WTC11 (cell line): Measurements from ENCODE around the gene CYB5D1. TPM values are rescaled to one million over a fixed set of nuclear protein-coding genes. Genes with fewer than 3 reads are reported as not detected.

ENCODE experiments used
- ATAC-seq: fragments of 200-7000 bp; cut with Tn5 transposase; 2 replicates; pipeline ENCODE4 v1.10.0; 2021; ENCODE audit warnings: mild to moderate bottlenecking, moderate library complexity
- CTCF ChIA-PET: fragments of 300-600 bp; sonication (Branson Sonifier 250); formaldehyde crosslinking; loops from one replicate; lab custom pipeline; 2021; ENCODE audit warnings: antibody characterized with exemption; lab: Charles Lee
- POLR2A ChIA-PET: fragments of 350-600 bp; sonication (Branson Sonifier 250); formaldehyde crosslinking; loops from one replicate; lab custom pipeline; 2021; ENCODE audit warnings: antibody characterized with exemption; lab: Charles Lee
- DNase-seq: peaks from one replicate; pipeline ENCODE4 v3.0.0; 2021; ENCODE audit warnings: low spot score
- H3K27ac Mint-ChIP-seq: 2 replicates; pipeline ENCODE4 v1.8.0; 2021; ENCODE audit warnings: mixed read lengths
- H3K27me3 Mint-ChIP-seq: 2 replicates; pipeline ENCODE4 v1.8.0; 2021; ENCODE audit warnings: low read depth, mild to moderate bottlenecking, moderate library complexity, mixed read lengths
- H3K36me3 Mint-ChIP-seq: 2 replicates; pipeline ENCODE4 v1.8.0; 2021; ENCODE audit warnings: mixed read lengths
- H3K4me1 Mint-ChIP-seq: 2 replicates; pipeline ENCODE4 v1.8.0; 2022; ENCODE audit warnings: mixed read lengths
- H3K4me3 Mint-ChIP-seq: 2 replicates; pipeline ENCODE4 v1.8.0; 2021; ENCODE audit warnings: mild to moderate bottlenecking, moderate library complexity, mixed read lengths
- H3K9me3 Mint-ChIP-seq: 2 replicates; pipeline ENCODE4 v1.8.0; 2021; ENCODE audit warnings: mixed read lengths
- ATF1 ChIP-seq: sonication (generic); formaldehyde crosslinking; IDR thresholded peaks from 2 replicates; pipeline ENCODE4 v1.8.1; 2023; ENCODE audit warnings: mild to moderate bottlenecking, moderate library complexity, missing genetic modification reagents
- ELF4 ChIP-seq: sonication (generic); formaldehyde crosslinking; IDR thresholded peaks from 2 replicates; pipeline ENCODE4 v1.8.1; 2022; ENCODE audit warnings: low read depth, mild to moderate bottlenecking, moderate library complexity, missing genetic modification reagents
- ETV6 ChIP-seq: sonication (generic); formaldehyde crosslinking; IDR thresholded peaks from 2 replicates; pipeline ENCODE4 v1.8.1; 2022; ENCODE audit warnings: mild to moderate bottlenecking, missing genetic modification reagents
- GABPB1 ChIP-seq: sonication (generic); formaldehyde crosslinking; IDR thresholded peaks from 2 replicates; pipeline ENCODE4 v1.8.1; 2023; ENCODE audit warnings: mild to moderate bottlenecking, missing genetic modification reagents
- GTF2I ChIP-seq: fragments of 250-450 bp; sonication (Bioruptor Pico); conservative IDR thresholded peaks from 2 replicates; pipeline ENCODE4 v1.4.0; 2021; ENCODE audit warnings: mild to moderate bottlenecking
- JUN ChIP-seq: sonication (generic); formaldehyde crosslinking; IDR thresholded peaks from 2 replicates; pipeline ENCODE4 v1.8.0; 2023; ENCODE audit warnings: mild to moderate bottlenecking, missing genetic modification reagents
- RORB ChIP-seq: fragments of 250-450 bp; sonication (Bioruptor Pico); IDR thresholded peaks from 2 replicates; pipeline ENCODE4 v1.9.0; 2021; ENCODE audit warnings: mild to moderate bottlenecking
- SOX15 ChIP-seq: fragments of 250-450 bp; sonication (Bioruptor Pico); IDR thresholded peaks from 2 replicates; pipeline ENCODE4 v1.9.0; 2021; ENCODE audit warnings: mild to moderate bottlenecking
- TEAD1 ChIP-seq: sonication (generic); formaldehyde crosslinking; IDR thresholded peaks from 2 replicates; pipeline ENCODE4 v1.8.0; 2022; ENCODE audit warnings: mild to moderate bottlenecking, missing genetic modification reagents
- TP53 ChIP-seq: sonication (generic); formaldehyde crosslinking; IDR thresholded peaks from 2 replicates; pipeline ENCODE4 v1.8.1; 2023; ENCODE audit warnings: mild to moderate bottlenecking, missing genetic modification reagents
- ZNF396 ChIP-seq: fragments of 250-450 bp; sonication (Bioruptor Pico); IDR thresholded peaks from 2 replicates; pipeline ENCODE4 v1.8.0; 2021; ENCODE audit warnings: mild to moderate bottlenecking, moderate library complexity, borderline replicate concordance
- ZNF416 ChIP-seq: fragments of 250-450 bp; sonication (Bioruptor Pico); IDR thresholded peaks from 2 replicates; pipeline ENCODE4 v1.9.0; 2021; ENCODE audit warnings: mild to moderate bottlenecking, inconsistent platforms
- total RNA-seq: library from RNA; stranded (reverse); gene quantifications from 3 replicates; pipeline ENCODE4 v1.2.3, GENCODE V29; 2021
- TF ChIP-seq, protein P1 (sequence below): sonication (generic); formaldehyde crosslinking; IDR thresholded peaks from 2 replicates; pipeline ENCODE4 v1.8.1; 2022; ENCODE audit warnings: mild to moderate bottlenecking, moderate library complexity, missing genetic modification reagents
- TF ChIP-seq, protein P2 (sequence below): sonication (generic); formaldehyde crosslinking; IDR thresholded peaks from 2 replicates; pipeline ENCODE4 v1.8.0; 2022; ENCODE audit warnings: mild to moderate bottlenecking, missing genetic modification reagents
- TF ChIP-seq, protein P3 (sequence below): sonication (generic); formaldehyde crosslinking; IDR thresholded peaks from 2 replicates; pipeline ENCODE4 v1.8.1; 2023; ENCODE audit warnings: mild to moderate bottlenecking, missing genetic modification reagents, borderline replicate concordance
- TF ChIP-seq, protein P4 (sequence below): sonication (generic); formaldehyde crosslinking; IDR thresholded peaks from 2 replicates; pipeline ENCODE4 v1.8.1; 2022; ENCODE audit warnings: mild to moderate bottlenecking, missing genetic modification reagents, moderate library complexity, borderline replicate concordance
- TF ChIP-seq, protein P5 (sequence below): sonication (generic); formaldehyde crosslinking; IDR thresholded peaks from 2 replicates; pipeline ENCODE4 v1.8.0; 2022; ENCODE audit warnings: mild to moderate bottlenecking, missing genetic modification reagents
- TF ChIP-seq, protein P6 (sequence below): sonication (generic); formaldehyde crosslinking; IDR thresholded peaks from 2 replicates; pipeline ENCODE4 v1.8.1; 2022; ENCODE audit warnings: low read depth, missing genetic modification reagents, borderline replicate concordance

The CYB5D1 gene
- total RNA-seq, 1 experiment from 2014 or later, result 15.2 TPM

DNA sequence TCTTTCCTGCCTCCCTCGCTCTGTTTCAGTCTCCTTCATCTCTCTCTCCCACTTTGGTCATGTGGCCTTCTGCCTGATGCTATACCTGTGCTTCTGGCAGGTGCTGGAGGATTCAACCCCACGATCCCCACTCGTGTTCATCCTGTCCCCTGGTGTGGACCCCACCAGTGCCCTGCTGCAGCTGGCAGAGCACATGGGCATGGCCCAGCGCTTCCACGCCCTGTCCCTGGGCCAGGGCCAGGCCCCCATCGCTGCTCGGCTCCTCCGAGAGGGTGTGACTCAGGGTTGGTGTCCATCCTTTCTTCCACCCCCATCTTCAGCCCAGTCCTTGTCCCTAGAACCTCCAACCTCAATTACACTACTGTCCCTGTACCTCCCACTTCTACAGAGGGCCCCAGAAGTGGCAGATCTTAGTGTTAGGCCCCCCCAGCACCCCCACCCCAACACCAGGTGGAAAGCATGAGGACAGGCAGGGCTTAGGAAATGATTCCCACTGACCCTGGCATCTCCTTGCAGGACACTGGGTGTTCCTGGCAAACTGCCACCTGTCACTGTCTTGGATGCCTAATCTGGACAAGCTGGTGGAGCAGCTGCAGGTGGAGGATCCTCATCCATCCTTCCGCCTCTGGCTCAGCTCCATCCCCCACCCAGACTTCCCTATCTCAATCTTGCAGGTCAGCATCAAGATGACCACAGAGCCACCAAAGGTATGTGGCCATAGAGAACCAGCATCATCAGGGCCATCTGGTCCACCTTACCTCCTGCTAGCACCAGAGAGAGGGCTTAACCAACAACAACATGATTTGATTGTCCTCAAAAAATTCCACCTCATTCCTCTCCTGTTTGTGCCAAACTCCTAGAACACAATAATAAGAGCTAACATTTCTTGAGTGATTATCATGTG is 33.5 kb upstream of the CYB5D1 start:
- Mint-ChIP-seq H3K4me1 (peaks cover 12% of the 10 kb centered on the region), H3K4me3 (no peak overlapping the region), H3K36me3 (no peaks in the 10 kb centered on the region), H3K27ac (no peak overlapping the region), H3K27me3 (peaks cover 50% of the 10 kb centered on the region), H3K9me3 (no peaks in the 10 kb centered on the region)
- ChIA-PET POLR2A (no interaction called here), CTCF (interaction anchor here (0.5 to 4.1 kb wide), 17 partner anchors 7 to 890 kb away, joined by 3 to 62 read pairs (median 4); partner anchors contain the start of genes CYB5D1, GUCY2D, KDM6B and NAA38)
- ATAC-seq, result no peak
- no peak for DNase-seq
- TF ChIP-seq, protein P1, sequence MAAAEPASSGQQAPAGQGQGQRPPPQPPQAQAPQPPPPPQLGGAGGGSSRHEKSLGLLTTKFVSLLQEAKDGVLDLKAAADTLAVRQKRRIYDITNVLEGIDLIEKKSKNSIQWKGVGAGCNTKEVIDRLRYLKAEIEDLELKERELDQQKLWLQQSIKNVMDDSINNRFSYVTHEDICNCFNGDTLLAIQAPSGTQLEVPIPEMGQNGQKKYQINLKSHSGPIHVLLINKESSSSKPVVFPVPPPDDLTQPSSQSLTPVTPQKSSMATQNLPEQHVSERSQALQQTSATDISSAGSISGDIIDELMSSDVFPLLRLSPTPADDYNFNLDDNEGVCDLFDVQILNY (CRISPR knock-in tag), result no peak
- TF ChIP-seq GABPB1 (CRISPR knock-in tag) (no peak), ZNF396 (CRISPR knock-in tag) (no peak), RORB (CRISPR knock-in tag) (no peak), GTF2I (no peak), TEAD1 (no peak), SOX15 (CRISPR knock-in tag) (no peak), JUN (CRISPR knock-in tag) (no peak)
- TF ChIP-seq, protein P2, sequence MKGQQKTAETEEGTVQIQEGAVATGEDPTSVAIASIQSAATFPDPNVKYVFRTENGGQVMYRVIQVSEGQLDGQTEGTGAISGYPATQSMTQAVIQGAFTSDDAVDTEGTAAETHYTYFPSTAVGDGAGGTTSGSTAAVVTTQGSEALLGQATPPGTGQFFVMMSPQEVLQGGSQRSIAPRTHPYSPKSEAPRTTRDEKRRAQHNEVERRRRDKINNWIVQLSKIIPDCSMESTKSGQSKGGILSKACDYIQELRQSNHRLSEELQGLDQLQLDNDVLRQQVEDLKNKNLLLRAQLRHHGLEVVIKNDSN (CRISPR knock-in tag), result no peak
- TF ChIP-seq, protein P3, sequence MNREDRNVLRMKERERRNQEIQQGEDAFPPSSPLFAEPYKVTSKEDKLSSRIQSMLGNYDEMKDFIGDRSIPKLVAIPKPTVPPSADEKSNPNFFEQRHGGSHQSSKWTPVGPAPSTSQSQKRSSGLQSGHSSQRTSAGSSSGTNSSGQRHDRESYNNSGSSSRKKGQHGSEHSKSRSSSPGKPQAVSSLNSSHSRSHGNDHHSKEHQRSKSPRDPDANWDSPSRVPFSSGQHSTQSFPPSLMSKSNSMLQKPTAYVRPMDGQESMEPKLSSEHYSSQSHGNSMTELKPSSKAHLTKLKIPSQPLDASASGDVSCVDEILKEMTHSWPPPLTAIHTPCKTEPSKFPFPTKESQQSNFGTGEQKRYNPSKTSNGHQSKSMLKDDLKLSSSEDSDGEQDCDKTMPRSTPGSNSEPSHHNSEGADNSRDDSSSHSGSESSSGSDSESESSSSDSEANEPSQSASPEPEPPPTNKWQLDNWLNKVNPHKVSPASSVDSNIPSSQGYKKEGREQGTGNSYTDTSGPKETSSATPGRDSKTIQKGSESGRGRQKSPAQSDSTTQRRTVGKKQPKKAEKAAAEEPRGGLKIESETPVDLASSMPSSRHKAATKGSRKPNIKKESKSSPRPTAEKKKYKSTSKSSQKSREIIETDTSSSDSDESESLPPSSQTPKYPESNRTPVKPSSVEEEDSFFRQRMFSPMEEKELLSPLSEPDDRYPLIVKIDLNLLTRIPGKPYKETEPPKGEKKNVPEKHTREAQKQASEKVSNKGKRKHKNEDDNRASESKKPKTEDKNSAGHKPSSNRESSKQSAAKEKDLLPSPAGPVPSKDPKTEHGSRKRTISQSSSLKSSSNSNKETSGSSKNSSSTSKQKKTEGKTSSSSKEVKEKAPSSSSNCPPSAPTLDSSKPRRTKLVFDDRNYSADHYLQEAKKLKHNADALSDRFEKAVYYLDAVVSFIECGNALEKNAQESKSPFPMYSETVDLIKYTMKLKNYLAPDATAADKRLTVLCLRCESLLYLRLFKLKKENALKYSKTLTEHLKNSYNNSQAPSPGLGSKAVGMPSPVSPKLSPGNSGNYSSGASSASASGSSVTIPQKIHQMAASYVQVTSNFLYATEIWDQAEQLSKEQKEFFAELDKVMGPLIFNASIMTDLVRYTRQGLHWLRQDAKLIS, result no peak
- TF ChIP-seq, protein P4, sequence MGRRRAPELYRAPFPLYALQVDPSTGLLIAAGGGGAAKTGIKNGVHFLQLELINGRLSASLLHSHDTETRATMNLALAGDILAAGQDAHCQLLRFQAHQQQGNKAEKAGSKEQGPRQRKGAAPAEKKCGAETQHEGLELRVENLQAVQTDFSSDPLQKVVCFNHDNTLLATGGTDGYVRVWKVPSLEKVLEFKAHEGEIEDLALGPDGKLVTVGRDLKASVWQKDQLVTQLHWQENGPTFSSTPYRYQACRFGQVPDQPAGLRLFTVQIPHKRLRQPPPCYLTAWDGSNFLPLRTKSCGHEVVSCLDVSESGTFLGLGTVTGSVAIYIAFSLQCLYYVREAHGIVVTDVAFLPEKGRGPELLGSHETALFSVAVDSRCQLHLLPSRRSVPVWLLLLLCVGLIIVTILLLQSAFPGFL (CRISPR knock-in tag), result no peak

DNA sequence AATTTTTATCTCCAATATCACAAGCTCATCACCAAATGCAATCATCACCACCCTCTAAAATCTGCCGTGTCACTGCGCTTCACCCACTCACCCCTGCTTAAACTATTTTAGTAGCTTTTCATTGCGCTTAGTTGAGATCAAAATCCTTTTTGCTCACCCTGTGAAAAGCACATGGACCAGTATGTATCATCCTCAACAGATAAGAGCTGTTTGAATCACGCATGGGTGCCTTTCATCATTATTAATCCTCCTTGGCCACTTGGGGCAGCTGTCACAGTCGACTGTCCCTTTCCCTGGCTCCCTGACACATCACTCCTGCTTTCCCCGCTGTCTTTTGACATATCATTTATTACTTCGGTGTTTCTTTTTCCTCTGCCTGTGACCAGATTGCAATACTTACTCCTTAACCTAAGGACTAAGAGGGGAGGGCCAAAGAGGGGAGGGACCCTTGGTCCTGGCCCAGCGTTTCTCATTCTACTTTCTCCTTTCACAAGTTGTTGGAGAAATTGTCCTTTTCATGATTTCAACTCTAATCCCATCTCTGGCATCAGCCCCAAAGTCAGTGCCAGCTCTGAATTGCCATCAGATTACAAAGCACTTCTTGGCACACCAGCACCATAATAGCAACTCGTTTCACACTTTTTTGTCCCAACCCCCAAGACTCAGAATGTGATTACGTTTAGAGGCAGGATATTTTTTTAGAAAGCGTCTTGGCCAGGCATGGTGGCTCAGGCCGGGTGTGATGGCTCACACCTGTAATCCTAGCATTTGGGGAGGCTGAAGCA is 32.4 kb upstream of the CYB5D1 start:
- Mint-ChIP-seq H3K9me3 (no peaks in the 10 kb centered on the region), H3K36me3 (no peaks in the 10 kb centered on the region), H3K27me3 (peaks cover 60% of the 10 kb centered on the region), H3K27ac (no peak overlapping the region), H3K4me3 (no peak overlapping the region), H3K4me1 (peaks cover 12% of the 10 kb centered on the region)
- DNase-seq, result no peak
- ATAC-seq, result no peak
- CTCF ChIA-PET, result interaction anchor here (0.5 to 4.1 kb wide), 17 partner anchors 8 to 889 kb away, joined by 3 to 62 read pairs (median 4); partner anchors contain the start of genes CYB5D1, GUCY2D, KDM6B and NAA38
- POLR2A ChIA-PET, result no interaction called here
- TF ChIP-seq, protein P5, sequence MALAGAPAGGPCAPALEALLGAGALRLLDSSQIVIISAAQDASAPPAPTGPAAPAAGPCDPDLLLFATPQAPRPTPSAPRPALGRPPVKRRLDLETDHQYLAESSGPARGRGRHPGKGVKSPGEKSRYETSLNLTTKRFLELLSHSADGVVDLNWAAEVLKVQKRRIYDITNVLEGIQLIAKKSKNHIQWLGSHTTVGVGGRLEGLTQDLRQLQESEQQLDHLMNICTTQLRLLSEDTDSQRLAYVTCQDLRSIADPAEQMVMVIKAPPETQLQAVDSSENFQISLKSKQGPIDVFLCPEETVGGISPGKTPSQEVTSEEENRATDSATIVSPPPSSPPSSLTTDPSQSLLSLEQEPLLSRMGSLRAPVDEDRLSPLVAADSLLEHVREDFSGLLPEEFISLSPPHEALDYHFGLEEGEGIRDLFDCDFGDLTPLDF (CRISPR knock-in tag), result no peak
- no peak for TF ChIP-seq TP53 (CRISPR knock-in tag)
- no peak for TF ChIP-seq ATF1 (CRISPR knock-in tag)
- TF ChIP-seq, protein P6, sequence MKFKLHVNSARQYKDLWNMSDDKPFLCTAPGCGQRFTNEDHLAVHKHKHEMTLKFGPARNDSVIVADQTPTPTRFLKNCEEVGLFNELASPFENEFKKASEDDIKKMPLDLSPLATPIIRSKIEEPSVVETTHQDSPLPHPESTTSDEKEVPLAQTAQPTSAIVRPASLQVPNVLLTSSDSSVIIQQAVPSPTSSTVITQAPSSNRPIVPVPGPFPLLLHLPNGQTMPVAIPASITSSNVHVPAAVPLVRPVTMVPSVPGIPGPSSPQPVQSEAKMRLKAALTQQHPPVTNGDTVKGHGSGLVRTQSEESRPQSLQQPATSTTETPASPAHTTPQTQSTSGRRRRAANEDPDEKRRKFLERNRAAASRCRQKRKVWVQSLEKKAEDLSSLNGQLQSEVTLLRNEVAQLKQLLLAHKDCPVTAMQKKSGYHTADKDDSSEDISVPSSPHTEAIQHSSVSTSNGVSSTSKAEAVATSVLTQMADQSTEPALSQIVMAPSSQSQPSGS, result no peak
- no peak for TF ChIP-seq ELF4 (CRISPR knock-in tag)
- TF ChIP-seq ETV6, result no peak
- TF ChIP-seq ZNF416 (CRISPR knock-in tag), result no peak
